GM18517 (cell line): ENCODE measurements around the gene GZMH.
"Not testable (repeated sequence)": the region's sequence is repeated elsewhere in the genome, so short reads cannot be mapped to it uniquely, and the experiment has no call there.

ENCODE experiments used
- ATAC-seq: cut with Tn5 transposase; IDR thresholded peaks from one replicate; pipeline ENCODE4 v1.9.1; 2021; ENCODE audit warnings: mild to moderate bottlenecking, moderate library complexity; ENCODE audit not compliant: unreplicated experiment

Gene GZMH

DNA sequence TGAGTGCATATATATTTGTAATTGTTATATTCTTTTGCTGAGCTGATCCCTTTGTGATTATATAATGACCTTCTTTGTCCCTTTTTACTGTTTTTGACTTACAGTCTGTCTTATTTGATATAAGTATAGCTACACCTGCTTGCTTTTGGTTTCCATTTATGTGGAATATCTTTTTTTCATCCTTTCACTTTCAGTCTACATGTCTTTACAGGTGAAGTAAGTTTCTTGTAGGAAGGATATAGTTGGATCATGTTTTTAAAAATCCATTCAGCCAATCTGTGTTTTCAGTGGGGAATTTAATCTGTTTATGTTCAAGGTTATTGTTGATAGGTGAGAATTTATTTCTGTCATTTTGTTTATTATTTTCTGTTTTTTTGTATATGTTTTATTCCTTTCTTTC lies 12.1 kb downstream of the GZMH start:
- ATAC-seq, result no peak

- no peak for ATAC-seq
These were observed 14.2 kb downstream of the GZMH start for GRCh38 chr14:24595073-24595808.

- not testable (repeated sequence) for ATAC-seq
These were observed 18.5 kb downstream of the GZMH start for GRCh38 chr14:24591004-24591403.

- ATAC-seq, result not testable (repeated sequence)
These were observed 25.1 kb downstream of the GZMH start for GRCh38 chr14:24584402-24584801.

- no peak for ATAC-seq
These were observed 30.9 kb downstream of the GZMH start for GRCh38 chr14:24578558-24578957.

DNA sequence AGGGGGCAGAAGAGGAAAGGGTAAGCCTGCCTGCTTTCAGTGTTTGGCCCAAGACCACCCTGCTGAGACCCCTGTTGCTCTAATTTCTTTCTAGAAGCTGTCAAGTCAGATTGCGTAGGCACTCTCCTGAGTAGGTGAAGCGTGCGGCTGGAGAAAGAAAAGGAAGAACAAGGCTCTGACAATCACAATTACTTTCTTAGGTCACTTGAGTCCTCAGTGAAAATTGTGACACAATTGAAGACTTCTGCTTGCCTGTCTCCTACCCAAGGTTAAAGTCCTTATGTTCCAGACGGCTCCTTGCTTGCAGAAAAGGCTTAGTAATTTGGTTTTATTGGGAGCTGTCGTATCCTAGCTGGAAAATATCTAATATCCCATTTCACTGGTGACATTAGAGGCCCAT lies 32.7 kb downstream of the GZMH start:
- no peak for ATAC-seq

DNA sequence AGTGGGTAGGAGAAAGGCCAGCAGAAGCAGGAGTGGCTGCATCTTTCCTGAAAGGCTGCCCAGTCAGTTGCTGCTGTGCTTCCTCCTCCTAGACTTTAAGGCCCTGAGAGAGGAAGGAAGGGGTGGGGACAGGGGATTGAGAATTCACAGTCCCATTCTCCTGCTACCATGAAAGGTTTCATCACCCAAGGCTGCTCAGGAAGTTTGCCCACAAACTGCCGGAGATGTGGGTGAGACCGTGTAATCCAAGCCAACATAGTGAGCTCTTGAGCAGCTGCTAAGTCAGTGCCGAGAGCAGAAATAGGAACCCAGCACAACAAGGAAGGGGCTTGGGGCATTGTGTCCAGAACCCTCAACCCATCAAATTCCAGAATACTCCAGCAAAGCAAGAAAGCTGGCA lies 33.3 kb downstream of the GZMH start, which contains the start of gene CTSG:
CTSG (minus strand) TSS at position 69 of the 400 bp plus-strand sequence; CDS start at position 42, 27 bp downstream.
- ATAC-seq, result no peak

- no peak for ATAC-seq
These were observed 35.2 kb downstream of the GZMH start for GRCh38 chr14:24574206-24574774.

DNA sequence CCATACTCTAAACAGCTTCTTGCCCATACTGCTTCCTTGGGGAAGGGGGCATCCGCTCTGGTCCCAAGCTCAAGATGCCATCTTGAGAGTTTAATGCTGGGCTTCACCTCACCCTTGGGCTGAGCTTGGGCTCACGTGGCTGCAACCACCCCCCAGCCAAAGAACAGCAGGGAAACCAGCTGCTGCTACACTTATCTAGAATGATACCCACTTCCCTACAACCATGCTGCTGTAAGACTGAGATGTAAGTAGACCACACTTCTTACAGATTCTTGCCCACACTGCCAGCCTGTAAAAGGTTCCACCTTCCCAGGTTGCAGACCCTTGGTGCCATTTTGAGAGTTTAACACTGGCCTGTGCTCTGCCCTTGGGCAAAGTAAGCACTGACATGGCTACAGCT lies 43.2 kb downstream of the GZMH start:
- ATAC-seq, result no peak

GRCh38 chr14:24565766-24566165 lies 43.7 kb downstream of the GZMH start:
- ATAC-seq, result no peak

DNA sequence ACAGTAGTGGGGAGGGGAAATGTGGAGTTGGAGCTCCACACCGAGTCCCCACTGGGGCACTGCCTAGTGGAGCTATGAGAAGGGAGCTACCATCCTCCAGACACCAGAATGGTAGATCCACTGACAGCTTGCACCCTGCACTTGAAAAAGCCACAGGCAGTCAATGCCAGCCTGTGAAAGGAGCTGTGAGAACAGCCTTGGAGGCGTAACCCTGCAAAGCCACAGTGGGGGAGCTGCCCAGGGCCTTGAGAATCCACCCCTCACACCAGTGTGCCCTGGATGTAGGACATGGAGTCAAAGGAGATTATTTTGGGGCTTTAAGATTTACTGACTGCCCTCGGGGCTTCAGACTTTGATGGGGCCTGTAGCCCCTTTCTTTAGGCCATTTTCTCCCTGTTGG lies 46.0 kb downstream of the GZMH start:
- ATAC-seq, result no peak

DNA sequence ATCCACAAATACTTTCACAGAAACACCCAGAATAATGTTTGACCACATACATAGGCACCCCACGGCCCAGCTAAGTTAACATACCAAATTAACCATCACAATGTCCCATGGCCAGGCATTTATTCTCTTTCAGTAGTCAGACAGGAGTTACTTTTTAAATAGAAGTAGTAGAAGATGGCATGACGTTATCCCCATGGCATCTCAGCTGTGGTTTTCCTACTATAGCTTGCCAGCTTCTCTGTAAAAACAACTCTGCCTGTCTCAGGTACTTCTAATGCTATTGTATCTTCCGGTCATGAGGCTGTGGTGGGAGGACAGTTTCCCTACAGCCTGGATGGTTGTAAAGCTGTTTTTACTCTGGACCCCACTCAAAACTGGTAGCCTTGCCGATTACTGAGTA lies 52.7 kb downstream of the GZMH start:
- ATAC-seq, result no peak
